ENCODE data around the gene KRT79. TPM values are rescaled to one million over a fixed set of nuclear protein-coding genes. Genes with fewer than 3 reads are reported as not detected.

The KRT79 gene
- total and polyA plus RNA-seq, 9 of the 15 experiments (the other 6 are each of a cell fraction or from before 2014, with no cell fraction given): 0.03 to 2.3 (median 0.23) TPM; not detected in 2

DNA sequence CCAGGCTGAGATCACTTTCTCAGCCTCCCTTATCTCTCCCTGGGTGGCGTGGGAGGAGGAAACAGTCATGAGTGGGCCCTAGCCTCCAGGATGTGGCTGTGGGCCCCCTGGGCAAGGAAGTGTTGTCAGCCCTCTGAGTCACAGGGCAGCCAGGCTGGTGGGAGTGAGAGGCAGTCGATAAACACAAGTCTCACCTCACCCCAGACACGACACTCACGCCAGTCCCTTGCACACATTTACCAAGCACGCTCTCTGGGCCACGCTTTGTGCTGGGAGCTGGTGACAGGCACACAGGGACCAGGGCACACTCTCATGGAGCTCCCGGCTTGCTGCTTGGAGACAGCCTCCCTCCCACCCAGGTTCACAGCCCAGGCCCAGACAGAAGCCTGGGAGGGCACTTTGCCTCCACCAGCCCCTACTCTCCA is 1.9 kb upstream of the KRT79 start (continued):
- TF ChIP-seq CCAR2 (IDR thresholded peaks at IDR 0.05; ENCODE audit: low read depth, low read length) (no peak), NUFIP1 (IDR thresholded peaks at IDR 0.05; ENCODE audit: partially characterized antibody) (no peak), NR3C1 (CRISPR knock-in tag; IDR thresholded peaks at IDR 0.05) (no peak), EP300 (IDR thresholded peaks at IDR 0.05; ENCODE audit: low read length) (peak; percentile 46; the same call in 1 of the 2 replicates), ZNF436 (CRISPR knock-in tag; IDR thresholded peaks at IDR 0.05) (no peak), JUND (IDR thresholded peaks at IDR 0.05; ENCODE audit: borderline replicate concordance, low read depth, low read length) (peak; percentile 61), JUND (tag; IDR thresholded peaks at IDR 0.05; ENCODE audit: borderline replicate concordance, low read depth, low read length) (peak; percentile 39; the same call in 1 of the 3 replicates), ZFP30 (CRISPR knock-in tag; IDR thresholded peaks at IDR 0.05; ENCODE audit: borderline replicate concordance) (no peak), CREM (IDR thresholded peaks at IDR 0.05; ENCODE audit: low read depth) (peak; percentile 66), POLR2G (IDR thresholded peaks at IDR 0.05; ENCODE audit: low read depth, low read length) (0 out of 2 replicates have a peak, but pooled peaks have one; percentile 24), ETV1 (tag; conservative IDR thresholded peaks at IDR 0.05; ENCODE audit: low read depth) (peak; percentile 67)
- TF ChIP-seq, protein P1, sequence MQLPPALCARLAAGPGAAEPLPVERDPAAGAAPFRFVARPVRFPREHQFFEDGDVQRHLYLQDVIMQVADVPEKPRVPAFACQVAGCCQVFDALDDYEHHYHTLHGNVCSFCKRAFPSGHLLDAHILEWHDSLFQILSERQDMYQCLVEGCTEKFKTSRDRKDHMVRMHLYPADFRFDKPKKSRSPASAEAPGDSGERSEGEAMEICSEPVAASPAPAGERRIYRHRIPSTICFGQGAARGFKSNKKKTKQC (CRISPR knock-in tag; IDR thresholded peaks at IDR 0.05): no peak
- TF ChIP-seq, protein P2, sequence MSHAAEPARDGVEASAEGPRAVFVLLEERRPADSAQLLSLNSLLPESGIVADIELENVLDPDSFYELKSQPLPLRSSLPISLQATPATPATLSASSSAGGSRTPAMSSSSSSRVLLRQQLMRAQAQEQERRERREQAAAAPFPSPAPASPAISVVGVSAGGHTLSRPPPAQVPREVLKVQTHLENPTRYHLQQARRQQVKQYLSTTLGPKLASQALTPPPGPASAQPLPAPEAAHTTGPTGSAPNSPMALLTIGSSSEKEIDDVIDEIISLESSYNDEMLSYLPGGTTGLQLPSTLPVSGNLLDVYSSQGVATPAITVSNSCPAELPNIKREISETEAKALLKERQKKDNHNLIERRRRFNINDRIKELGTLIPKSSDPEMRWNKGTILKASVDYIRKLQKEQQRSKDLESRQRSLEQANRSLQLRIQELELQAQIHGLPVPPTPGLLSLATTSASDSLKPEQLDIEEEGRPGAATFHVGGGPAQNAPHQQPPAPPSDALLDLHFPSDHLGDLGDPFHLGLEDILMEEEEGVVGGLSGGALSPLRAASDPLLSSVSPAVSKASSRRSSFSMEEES (CRISPR knock-in tag; IDR thresholded peaks at IDR 0.05): no peak
- TF ChIP-seq, protein P3, sequence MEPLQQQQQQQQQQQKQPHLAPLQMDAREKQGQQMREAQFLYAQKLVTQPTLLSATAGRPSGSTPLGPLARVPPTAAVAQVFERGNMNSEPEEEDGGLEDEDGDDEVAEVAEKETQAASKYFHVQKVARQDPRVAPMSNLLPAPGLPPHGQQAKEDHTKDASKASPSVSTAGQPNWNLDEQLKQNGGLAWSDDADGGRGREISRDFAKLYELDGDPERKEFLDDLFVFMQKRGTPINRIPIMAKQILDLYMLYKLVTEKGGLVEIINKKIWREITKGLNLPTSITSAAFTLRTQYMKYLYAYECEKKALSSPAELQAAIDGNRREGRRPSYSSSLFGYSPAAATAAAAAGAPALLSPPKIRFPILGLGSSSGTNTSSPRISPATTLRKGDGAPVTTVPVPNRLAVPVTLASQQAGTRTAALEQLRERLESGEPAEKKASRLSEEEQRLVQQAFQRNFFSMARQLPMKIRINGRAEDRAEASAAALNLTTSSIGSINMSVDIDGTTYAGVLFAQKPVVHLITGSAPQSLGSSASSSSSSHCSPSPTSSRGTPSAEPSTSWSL (CRISPR knock-in tag; IDR thresholded peaks at IDR 0.05; ENCODE audit: borderline replicate concordance): no peak
- TF ChIP-seq, protein P4, sequence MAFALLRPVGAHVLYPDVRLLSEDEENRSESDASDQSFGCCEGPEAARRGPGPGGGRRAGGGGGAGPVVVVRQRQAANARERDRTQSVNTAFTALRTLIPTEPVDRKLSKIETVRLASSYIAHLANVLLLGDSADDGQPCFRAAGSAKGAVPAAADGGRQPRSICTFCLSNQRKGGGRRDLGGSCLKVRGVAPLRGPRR (CRISPR knock-in tag; IDR thresholded peaks at IDR 0.05): no peak
- TF ChIP-seq, protein P5, sequence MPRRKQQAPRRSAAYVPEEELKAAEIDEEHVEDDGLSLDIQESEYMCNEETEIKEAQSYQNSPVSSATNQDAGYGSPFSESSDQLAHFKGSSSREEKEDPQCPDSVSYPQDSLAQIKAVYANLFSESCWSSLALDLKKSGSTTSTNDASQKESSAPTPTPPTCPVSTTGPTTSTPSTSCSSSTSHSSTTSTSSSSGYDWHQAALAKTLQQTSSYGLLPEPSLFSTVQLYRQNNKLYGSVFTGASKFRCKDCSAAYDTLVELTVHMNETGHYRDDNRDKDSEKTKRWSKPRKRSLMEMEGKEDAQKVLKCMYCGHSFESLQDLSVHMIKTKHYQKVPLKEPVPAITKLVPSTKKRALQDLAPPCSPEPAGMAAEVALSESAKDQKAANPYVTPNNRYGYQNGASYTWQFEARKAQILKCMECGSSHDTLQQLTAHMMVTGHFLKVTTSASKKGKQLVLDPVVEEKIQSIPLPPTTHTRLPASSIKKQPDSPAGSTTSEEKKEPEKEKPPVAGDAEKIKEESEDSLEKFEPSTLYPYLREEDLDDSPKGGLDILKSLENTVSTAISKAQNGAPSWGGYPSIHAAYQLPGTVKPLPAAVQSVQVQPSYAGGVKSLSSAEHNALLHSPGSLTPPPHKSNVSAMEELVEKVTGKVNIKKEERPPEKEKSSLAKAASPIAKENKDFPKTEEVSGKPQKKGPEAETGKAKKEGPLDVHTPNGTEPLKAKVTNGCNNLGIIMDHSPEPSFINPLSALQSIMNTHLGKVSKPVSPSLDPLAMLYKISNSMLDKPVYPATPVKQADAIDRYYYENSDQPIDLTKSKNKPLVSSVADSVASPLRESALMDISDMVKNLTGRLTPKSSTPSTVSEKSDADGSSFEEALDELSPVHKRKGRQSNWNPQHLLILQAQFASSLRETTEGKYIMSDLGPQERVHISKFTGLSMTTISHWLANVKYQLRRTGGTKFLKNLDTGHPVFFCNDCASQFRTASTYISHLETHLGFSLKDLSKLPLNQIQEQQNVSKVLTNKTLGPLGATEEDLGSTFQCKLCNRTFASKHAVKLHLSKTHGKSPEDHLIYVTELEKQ (CRISPR knock-in tag; IDR thresholded peaks at IDR 0.05): no peak

All from K562 (cell line).